Measurements from ENCODE around the gene PLA2G10.
"Not testable (repeated sequence)": the region's sequence is repeated elsewhere in the genome, so short reads cannot be mapped to it uniquely, and the experiment has no call there.

Gene PLA2G10

GRCh38 chr16:14641206-14641605 is 52.9 kb downstream of the PLA2G10 start (continued):
- TF ChIP-seq ZNF692 (tag by site-specific recombination; IDR thresholded peaks at IDR 0.05) (no peak), ZNF777 (tag by site-specific recombination; IDR thresholded peaks at IDR 0.05; ENCODE audit: borderline replicate concordance) (no peak), ZNF311 (tag by site-specific recombination; IDR thresholded peaks at IDR 0.05; ENCODE audit: borderline replicate concordance) (no peak), AEBP2 (tag by site-specific recombination; IDR thresholded peaks at IDR 0.05; ENCODE audit: borderline replicate concordance) (no peak), BCL11A (tag by site-specific recombination; IDR thresholded peaks at IDR 0.05; ENCODE audit: low read depth) (no peak), ZNF404 (tag by site-specific recombination; IDR thresholded peaks at IDR 0.05) (no peak), ZNF341 (tag by site-specific recombination; IDR thresholded peaks at IDR 0.05; ENCODE audit: low read depth) (no peak), ZBTB20 (tag by site-specific recombination; IDR thresholded peaks at IDR 0.05) (no peak), BCL11B (tag by site-specific recombination; IDR thresholded peaks at IDR 0.05; ENCODE audit: low read depth) (no peak), ZNF596 (tag by site-specific recombination; IDR thresholded peaks at IDR 0.05) (no peak), IKZF3 (tag by site-specific recombination; IDR thresholded peaks at IDR 0.05) (no peak), ZNF645 (tag by site-specific recombination; IDR thresholded peaks at IDR 0.05) (no peak), SP2 (tag by site-specific recombination; IDR thresholded peaks at IDR 0.05) (no peak), ZIC2 (tag by site-specific recombination; IDR thresholded peaks at IDR 0.05) (no peak), ZNF132 (tag by site-specific recombination; IDR thresholded peaks at IDR 0.05; ENCODE audit: borderline replicate concordance) (no peak), ZNF133 (tag by site-specific recombination; IDR thresholded peaks at IDR 0.05) (no peak)

- peaks cover 24 to 46% of the 10 kb centered on the region in 2 experiments; a peak in 2 of 3 replicates for H3K36me3 ChIP-seq (ENCODE audit: control insufficient read depth in 2 of 2, insufficient read depth in 1 of 2, low read length in 2 of 2)
- ChIA-PET CTCF (no interaction called here), POLR2A (interaction anchor here (0.7 to 1.1 kb wide), 2 partner anchors 10 to 64 kb away, joined by 3 read pairs; partner anchors contain the start of gene PARN)
Observed at GRCh38 chr16:14640538-14640937, 53.6 kb downstream of the PLA2G10 start.

GRCh38 chr16:14636951-14637240 is 57.2 kb downstream of the PLA2G10 start:
- H3K4me1 ChIP-seq (ENCODE audit: control insufficient read depth, insufficient read depth, low read length); H3K27ac ChIP-seq (ENCODE audit: extremely low read depth, low read depth, low read length); CTCF ChIA-PET; H3K4me3 ChIP-seq (ENCODE audit: low read depth, low read length); H3K9me3 ChIP-seq (ENCODE audit: control insufficient read depth, insufficient read depth, low read depth, low read length); POLR2A ChIA-PET: not testable (repeated sequence)
- peaks cover 5 to 36% of the 10 kb centered on the region in 2 experiments; a peak in 2 of 3 replicates for H3K36me3 ChIP-seq (ENCODE audit: control insufficient read depth in 2 of 2, insufficient read depth in 1 of 2, low read length in 2 of 2)

More at GRCh38 chr16:14640538-14640937, 53.6 kb downstream of the PLA2G10 start:
- Histone ChIP-seq H3K4me1 (ENCODE audit: control insufficient read depth, insufficient read depth, low read length) (no peaks in the 10 kb centered on the region), H3K9me3 (ENCODE audit: control insufficient read depth, insufficient read depth, low read depth, low read length) (no peaks in the 10 kb centered on the region), H3K27ac (ENCODE audit: extremely low read depth, low read depth, low read length) (no peak overlapping the region), H3K4me3 (ENCODE audit: low read depth, low read length) (no peak overlapping the region)
- TF ChIP-seq PRDM10 (tag by site-specific recombination; IDR thresholded peaks at IDR 0.05): no peak
- no peak for TF ChIP-seq GLIS2 (tag by site-specific recombination; IDR thresholded peaks at IDR 0.05)
- TF ChIP-seq ZBTB17 (tag by site-specific recombination; IDR thresholded peaks at IDR 0.05): no peak
- no peak for TF ChIP-seq ZSCAN18 (tag by site-specific recombination; IDR thresholded peaks at IDR 0.05)
- no peak for TF ChIP-seq GLIS1 (tag by site-specific recombination; IDR thresholded peaks at IDR 0.05)
- no peak for TF ChIP-seq ZNF19 (tag by site-specific recombination; IDR thresholded peaks at IDR 0.05; ENCODE audit: low read depth)
- peak; percentile 66; the same call in 1 of the 2 replicates for TF ChIP-seq OSR2 (tag by site-specific recombination; IDR thresholded peaks at IDR 0.05)
- no peak for TF ChIP-seq HOXD13 (CRISPR knock-in tag; IDR thresholded peaks at IDR 0.05; ENCODE audit: borderline replicate concordance)

Data from HEK293 (cell line).